HepG2 (cell line): ENCODE data around the gene PLEKHD1. TPM values are rescaled to one million over a fixed set of nuclear protein-coding genes. Genes with fewer than 3 reads are reported as not detected.

Experiments used
- ATF7-NPFF ChIP-seq: sonication (generic); formaldehyde crosslinking; IDR thresholded peaks from 2 replicates; pipeline ENCODE4 v1.8.1; 2023; ENCODE audit warnings: mild to moderate bottlenecking, low read depth, missing genetic modification reagents, moderate library complexity
- CHCHD3 ChIP-seq: sonication (generic); formaldehyde crosslinking; IDR thresholded peaks from 2 replicates; pipeline ENCODE4 v1.8.0; 2022; ENCODE audit warnings: mild to moderate bottlenecking, missing genetic modification reagents, moderate library complexity
- DNMT1 ChIP-seq: sonication (generic); formaldehyde crosslinking; IDR thresholded peaks from 2 replicates; pipeline ENCODE4 v1.5.1; 2020; ENCODE audit warnings: mild to moderate bottlenecking, missing genetic modification reagents
- EZH2 ChIP-seq: conservative IDR thresholded peaks from 2 replicates; pipeline ENCODE4 v1.6.1; 2012; ENCODE audit warnings: mild to moderate bottlenecking, low read depth, low read length, moderate library complexity
- KLF12 ChIP-seq: sonication (generic); formaldehyde crosslinking; IDR thresholded peaks from 2 replicates; pipeline ENCODE4 v1.4.0; 2020; ENCODE audit warnings: missing genetic modification reagents, borderline replicate concordance
- PHF8 ChIP-seq: sonication (generic); formaldehyde crosslinking; IDR thresholded peaks from 2 replicates; pipeline ENCODE4 v1.5.0; 2020; ENCODE audit warnings: missing genetic modification reagents
- PRMT3 ChIP-seq: sonication (generic); formaldehyde crosslinking; IDR thresholded peaks from 2 replicates; pipeline ENCODE4 v1.8.1; 2022; ENCODE audit warnings: low read depth, mild to moderate bottlenecking, moderate library complexity, missing genetic modification reagents, borderline replicate concordance
- RFX3 ChIP-seq: IDR thresholded peaks from 2 replicates; pipeline ENCODE4 v1.6.1; 2016; ENCODE audit warnings: missing biosample characterization, missing genetic modification reagents
- SPEN ChIP-seq: sonication (generic); formaldehyde crosslinking; IDR thresholded peaks from 2 replicates; pipeline ENCODE4 v1.5.1; 2020; ENCODE audit warnings: low read depth, mild to moderate bottlenecking, missing genetic modification reagents
- TFDP2 ChIP-seq: sonication (generic); formaldehyde crosslinking; IDR thresholded peaks from 2 replicates; pipeline ENCODE4 v1.4.0; 2020; ENCODE audit warnings: missing genetic modification reagents
- ZFP1 ChIP-seq: IDR thresholded peaks from 2 replicates; pipeline ENCODE4 v1.6.1; 2016
- ZNF263 ChIP-seq: sonication (generic); formaldehyde crosslinking; IDR thresholded peaks from 2 replicates; pipeline ENCODE4 v1.4.0; 2020; ENCODE audit warnings: missing genetic modification reagents
- ZNF446 ChIP-seq: sonication (generic); formaldehyde crosslinking; IDR thresholded peaks from 2 replicates; pipeline ENCODE4 v1.5.0; 2020; ENCODE audit warnings: mild to moderate bottlenecking, missing genetic modification reagents
- ZNF687 ChIP-seq: sonication (generic); formaldehyde crosslinking; IDR thresholded peaks from 2 replicates; pipeline ENCODE4 v1.5.1; 2020; ENCODE audit warnings: mild to moderate bottlenecking, missing genetic modification reagents, moderate library complexity
- polyA plus RNA-seq, 8 experiments: library from polyadenylated mRNA; depleted of rRNA in 3 of 8; stranded (reverse) in 7 of 8; unstranded in 1 of 8; fragments of >200 nt; fragmentation: Illumina TruSeq in 4 of 8; extraction: Trizol in 4 of 8; gene quantifications; 2 replicates each; pipeline versions ENCODE4 v1.2.1 to v1.2.3, GENCODE V29; 2011 to 2016; ENCODE audit warnings: low read depth in 4 of 8, missing spikeins in 1 of 8, mixed read lengths in 1 of 8; ENCODE audit not compliant: insufficient read depth in 1 of 8
- total RNA-seq, 5 experiments: library from RNA; depleted of rRNA; stranded (reverse); fragments of >200 nt; fragmentation: Illumina TruSeq; extraction: Trizol; gene quantifications; 2 replicates each; pipeline ENCODE4 v1.2.3, GENCODE V29; 2016; ENCODE audit warnings: low read depth in 1 of 5
- TF ChIP-seq, protein P1 (sequence below): sonication (generic); formaldehyde crosslinking; IDR thresholded peaks from 2 replicates; pipeline ENCODE4 v1.4.0; 2020; ENCODE audit warnings: mild to moderate bottlenecking, missing genetic modification reagents
- TF ChIP-seq, protein P2 (sequence below): sonication (generic); formaldehyde crosslinking; IDR thresholded peaks from 2 replicates; pipeline ENCODE4 v1.4.0; 2020; ENCODE audit warnings: mild to moderate bottlenecking, missing genetic modification reagents
- TF ChIP-seq, protein P3 (sequence below): sonication (generic); formaldehyde crosslinking; IDR thresholded peaks from 2 replicates; pipeline ENCODE4 v1.4.0; 2020; ENCODE audit warnings: low read depth, mild to moderate bottlenecking, missing genetic modification reagents
- TF ChIP-seq, protein P4 (sequence below): sonication (generic); formaldehyde crosslinking; IDR thresholded peaks from 2 replicates; pipeline ENCODE4 v1.8.1; 2022; ENCODE audit warnings: low read depth, mild to moderate bottlenecking, missing genetic modification reagents

PLEKHD1 gene
- total and polyA plus RNA-seq, 2 of the 13 experiments (the other 11 are each of a cell fraction or from before 2014, with no cell fraction given): 0.01 TPM; not detected in 1

DNA sequence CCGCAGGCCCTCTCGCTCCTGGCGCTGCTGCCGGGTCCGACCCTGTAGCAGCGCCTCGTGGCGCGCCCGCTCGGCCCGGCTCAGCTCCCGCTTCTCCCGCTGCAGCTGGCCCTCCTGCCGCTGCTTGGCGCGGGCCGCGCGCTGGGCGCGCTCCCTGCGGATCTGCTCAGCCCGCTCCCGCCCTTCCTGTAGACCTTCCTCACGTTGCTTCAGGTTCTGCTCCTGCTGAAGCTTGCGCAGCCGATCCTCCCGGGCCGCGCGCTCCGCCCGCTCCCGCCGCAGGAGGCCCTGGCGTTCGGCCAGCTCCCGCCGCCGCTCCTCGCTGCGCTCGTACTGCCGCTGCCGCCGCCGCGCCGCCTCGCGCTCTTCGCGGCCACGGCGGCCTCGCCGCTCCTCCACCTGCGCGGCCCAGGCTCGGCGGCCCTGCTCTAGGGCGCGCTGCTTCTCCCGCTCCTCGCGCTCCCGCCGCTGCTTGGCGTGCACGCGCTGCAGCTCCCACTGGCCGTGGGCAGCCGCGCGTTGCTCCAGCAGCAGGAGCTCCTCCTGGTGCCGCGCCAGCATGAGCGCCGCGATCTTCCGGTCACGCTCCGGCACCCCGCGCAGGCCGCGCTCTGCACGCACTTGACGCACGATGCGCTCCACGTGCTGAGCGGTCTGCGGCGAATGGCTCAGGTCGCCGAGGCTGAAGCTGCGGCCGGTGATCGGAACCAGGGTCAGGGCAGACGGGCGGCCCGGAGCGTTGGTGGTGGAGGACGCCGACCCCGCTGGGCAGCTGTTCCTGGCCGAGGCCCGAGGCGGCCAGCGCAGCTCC is 87.7 kb downstream of the PLEKHD1 start (continued):
- TF ChIP-seq ZNF687 (CRISPR knock-in tag) (peak; percentile 61), DNMT1 (CRISPR knock-in tag) (0 out of 2 replicates have a peak, but pooled peaks have one; percentile 66), TFDP2 (CRISPR knock-in tag) (peak; percentile 45; the same call in 1 of the 2 replicates), SPEN (CRISPR knock-in tag) (0 out of 2 replicates have a peak, but pooled peaks have one; percentile 22), CHCHD3 (0 out of 2 replicates have a peak, but pooled peaks have one; percentile 31), KLF12 (CRISPR knock-in tag) (no peak), EZH2 (0 out of 2 replicates have a peak, but pooled peaks have one; percentile 27), PHF8 (no peak), RFX3 (CRISPR knock-in tag) (no peak), PRMT3 (CRISPR knock-in tag) (0 out of 2 replicates have a peak, but pooled peaks have one; percentile 35), ATF7-NPFF (CRISPR knock-in tag) (peak; percentile 19; the same call in 1 of the 2 replicates), ZNF446 (CRISPR knock-in tag) (0 out of 2 replicates have a peak, but pooled peaks have one; percentile 48), ZNF263 (CRISPR knock-in tag) (peak; percentile 58; the same call in 1 of the 2 replicates), ZFP1 (CRISPR knock-in tag) (no peak)
- TF ChIP-seq, protein P1, sequence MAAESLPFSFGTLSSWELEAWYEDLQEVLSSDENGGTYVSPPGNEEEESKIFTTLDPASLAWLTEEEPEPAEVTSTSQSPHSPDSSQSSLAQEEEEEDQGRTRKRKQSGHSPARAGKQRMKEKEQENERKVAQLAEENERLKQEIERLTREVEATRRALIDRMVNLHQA (CRISPR knock-in tag): no peak
- TF ChIP-seq, protein P2, sequence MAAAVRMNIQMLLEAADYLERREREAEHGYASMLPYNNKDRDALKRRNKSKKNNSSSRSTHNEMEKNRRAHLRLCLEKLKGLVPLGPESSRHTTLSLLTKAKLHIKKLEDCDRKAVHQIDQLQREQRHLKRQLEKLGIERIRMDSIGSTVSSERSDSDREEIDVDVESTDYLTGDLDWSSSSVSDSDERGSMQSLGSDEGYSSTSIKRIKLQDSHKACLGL (CRISPR knock-in tag): peak; percentile 26; the same call in 1 of the 2 replicates
- TF ChIP-seq, protein P3, sequence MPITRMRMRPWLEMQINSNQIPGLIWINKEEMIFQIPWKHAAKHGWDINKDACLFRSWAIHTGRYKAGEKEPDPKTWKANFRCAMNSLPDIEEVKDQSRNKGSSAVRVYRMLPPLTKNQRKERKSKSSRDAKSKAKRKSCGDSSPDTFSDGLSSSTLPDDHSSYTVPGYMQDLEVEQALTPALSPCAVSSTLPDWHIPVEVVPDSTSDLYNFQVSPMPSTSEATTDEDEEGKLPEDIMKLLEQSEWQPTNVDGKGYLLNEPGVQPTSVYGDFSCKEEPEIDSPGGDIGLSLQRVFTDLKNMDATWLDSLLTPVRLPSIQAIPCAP (CRISPR knock-in tag): no peak
- TF ChIP-seq, protein P4, sequence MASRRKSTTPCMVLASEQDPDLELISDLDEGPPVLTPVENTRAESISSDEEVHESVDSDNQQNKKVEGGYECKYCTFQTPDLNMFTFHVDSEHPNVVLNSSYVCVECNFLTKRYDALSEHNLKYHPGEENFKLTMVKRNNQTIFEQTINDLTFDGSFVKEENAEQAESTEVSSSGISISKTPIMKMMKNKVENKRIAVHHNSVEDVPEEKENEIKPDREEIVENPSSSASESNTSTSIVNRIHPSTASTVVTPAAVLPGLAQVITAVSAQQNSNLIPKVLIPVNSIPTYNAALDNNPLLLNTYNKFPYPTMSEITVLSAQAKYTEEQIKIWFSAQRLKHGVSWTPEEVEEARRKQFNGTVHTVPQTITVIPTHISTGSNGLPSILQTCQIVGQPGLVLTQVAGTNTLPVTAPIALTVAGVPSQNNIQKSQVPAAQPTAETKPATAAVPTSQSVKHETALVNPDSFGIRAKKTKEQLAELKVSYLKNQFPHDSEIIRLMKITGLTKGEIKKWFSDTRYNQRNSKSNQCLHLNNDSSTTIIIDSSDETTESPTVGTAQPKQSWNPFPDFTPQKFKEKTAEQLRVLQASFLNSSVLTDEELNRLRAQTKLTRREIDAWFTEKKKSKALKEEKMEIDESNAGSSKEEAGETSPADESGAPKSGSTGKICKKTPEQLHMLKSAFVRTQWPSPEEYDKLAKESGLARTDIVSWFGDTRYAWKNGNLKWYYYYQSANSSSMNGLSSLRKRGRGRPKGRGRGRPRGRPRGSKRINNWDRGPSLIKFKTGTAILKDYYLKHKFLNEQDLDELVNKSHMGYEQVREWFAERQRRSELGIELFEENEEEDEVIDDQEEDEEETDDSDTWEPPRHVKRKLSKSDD: peak; percentile 75; the same call in 1 of the 2 replicates
